ENCODE measurements around the gene GP1BB. TPM values are rescaled to one million over a fixed set of nuclear protein-coding genes. Genes with fewer than 3 reads are reported as not detected.

GP1BB gene
- total and polyA plus RNA-seq, 2 of the 4 experiments (the other 2 are of a cell fraction): 0.18 to 1.5 TPM

DNA sequence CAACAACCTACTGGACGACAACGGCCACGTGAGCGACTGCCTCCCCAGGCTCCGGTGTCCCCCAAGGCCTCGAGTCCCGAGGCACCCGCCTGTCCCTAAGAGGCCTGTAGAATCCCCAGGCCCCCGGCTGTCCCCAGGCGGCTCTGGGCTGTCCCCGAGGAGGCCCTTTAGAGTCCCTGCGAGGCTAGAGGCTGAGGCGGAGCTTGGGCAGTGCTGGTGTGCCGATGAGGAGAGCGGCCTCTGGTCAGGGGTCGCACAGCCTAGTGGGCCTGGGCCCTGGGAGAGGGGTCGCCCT, 40.9 kb downstream of the GP1BB start (continued):
- no peak for TF ChIP-seq CHD1 (IDR thresholded peaks at IDR 0.05; ENCODE audit: low read depth, low read length)
- no peak for TF ChIP-seq NFE2L2 (IDR thresholded peaks at IDR 0.05; ENCODE audit: low read depth, low read length)
- no peak for TF ChIP-seq MAFK (IDR thresholded peaks at IDR 0.05; ENCODE audit: low read depth, low read length)
- no peak for TF ChIP-seq FOS (IDR thresholded peaks at IDR 0.05; ENCODE audit: low read depth, low read length)
- TF ChIP-seq RAD21 (IDR thresholded peaks at IDR 0.05; ENCODE audit: low read length): no peak
- no peak for TF ChIP-seq SMC3 (IDR thresholded peaks at IDR 0.05; ENCODE audit: low read depth, low read length)

DNA sequence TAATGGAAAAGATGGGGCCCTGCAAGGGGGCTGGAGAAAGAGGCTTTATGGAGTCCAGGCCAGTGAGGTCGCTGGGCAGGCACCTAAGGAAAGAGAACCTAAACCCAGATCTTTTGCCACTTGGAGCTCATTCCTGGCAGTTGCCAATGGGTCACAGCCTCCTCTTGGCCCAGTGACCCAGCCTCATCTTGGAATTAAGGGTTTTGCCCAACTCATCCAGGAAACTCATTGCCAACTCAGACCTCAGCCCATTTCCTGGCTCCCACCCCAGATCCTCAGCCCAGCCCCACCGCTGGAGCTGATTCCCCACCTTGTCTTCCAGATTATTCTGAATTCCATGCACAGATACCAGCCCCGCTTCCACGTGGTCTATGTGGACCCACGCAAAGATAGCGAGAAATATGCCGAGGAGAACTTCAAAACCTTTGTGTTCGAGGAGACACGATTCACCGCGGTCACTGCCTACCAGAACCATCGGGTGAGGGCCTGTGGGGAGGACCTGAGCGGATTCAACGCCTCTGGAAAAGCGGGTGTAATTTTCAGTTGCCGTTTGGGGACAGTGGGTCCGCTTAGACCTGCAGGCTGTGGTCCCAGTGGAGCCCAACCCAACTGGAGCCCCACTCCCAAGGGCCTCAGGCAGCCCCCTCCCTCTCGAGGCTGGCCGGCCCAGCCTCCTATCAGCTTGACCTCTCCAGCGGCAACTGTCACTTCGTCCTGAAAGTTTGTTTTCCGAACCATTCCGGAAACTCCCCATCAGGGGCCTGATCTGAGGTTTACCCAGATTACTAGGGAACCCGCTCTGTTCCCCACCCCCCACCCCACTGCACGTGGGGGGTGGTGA, 41.5 kb downstream of the GP1BB start:
- H4K5ac ChIP-seq (ENCODE audit: low read depth, low read length): no peak overlapping the region
- H3K4ac ChIP-seq (ENCODE audit: low read depth, low read length): no peak overlapping the region
- H2BK5ac ChIP-seq (ENCODE audit: low read depth, low read length, poor library complexity, severe bottlenecking): no peak overlapping the region
- H3K4me2 ChIP-seq (ENCODE audit: low read depth, low read length): no peak overlapping the region
- no peak overlapping the region for H4K91ac ChIP-seq (ENCODE audit: insufficient read depth, low read depth, low read length)
- 0 out of 2 replicates have a peak, but pooled peaks cover 2% of the 10 kb centered on the region for H3K4me1 ChIP-seq (ENCODE audit: control insufficient read depth, insufficient read depth, low read length)
- dilution Hi-C loops (cut with HindIII; ENCODE audit: low sequenced_read_pairs, unreplicated experiment) (no loop called here), intact Hi-C loops (cut with micrococcal nuclease) (no loop called here), in situ Hi-C loops (cut with MboI; ENCODE audit: low sequenced_read_pairs) (no loop called here)
- no peak overlapping the region for H3K56ac ChIP-seq (ENCODE audit: extremely low read depth, insufficient read depth, low read length)
- no peak overlapping the region for H2BK120ac ChIP-seq (ENCODE audit: low read depth, low read length)
- ATAC-seq (ENCODE audit: low read depth) (no peak), DNase-seq (no peak)
- H2AK9ac ChIP-seq (replicated peaks; ENCODE audit: low read depth, low read length, poor library complexity): peak overlapping the region; percentile 50
- H2AFZ ChIP-seq (replicated peaks; ENCODE audit: low read length, poor library complexity): no peak overlapping the region
- no peak overlapping the region for H3K27ac ChIP-seq (ENCODE audit: insufficient read depth, low read length)
- H3K4me3 ChIP-seq (ENCODE audit: insufficient read depth, low read depth, low read length): no peak overlapping the region
- H3K23ac ChIP-seq (ENCODE audit: low read depth, low read length): no peak overlapping the region
- no peak overlapping the region for H3K14ac ChIP-seq (replicated peaks; ENCODE audit: low read depth, low read length)
- no peak overlapping the region for H2BK20ac ChIP-seq (ENCODE audit: low read depth, low read length)
- peaks cover 4% of the 10 kb centered on the region; the same call in 1 of the 2 replicates for H3K9me3 ChIP-seq (ENCODE audit: control insufficient read depth, insufficient read depth, low read length)
- no peaks in the 10 kb centered on the region for H3K36me3 ChIP-seq (ENCODE audit: control insufficient read depth, insufficient read depth, low read length)
- no peak overlapping the region for H2BK15ac ChIP-seq (ENCODE audit: low read depth, low read length)
- H3K9me1 ChIP-seq (ENCODE audit: insufficient read depth, low read length): no peaks in the 10 kb centered on the region
- H3K9ac ChIP-seq (ENCODE audit: low read depth, low read length): no peak overlapping the region
- ChIA-PET POLR2A (ENCODE audit: unreplicated experiment) (no interaction called here), CTCF (no interaction called here)
- H3K79me1 ChIP-seq (ENCODE audit: low read depth in 1 of 2, low read length in 2 of 2): no peaks in the 10 kb centered on the region
- peaks cover 93% of the 10 kb centered on the region for H3K27me3 ChIP-seq (ENCODE audit: control insufficient read depth, insufficient read depth, low read length)
- H4K8ac ChIP-seq (ENCODE audit: low read depth in 2 of 2, low read length in 2 of 2): no peak overlapping the region
- BruUV-seq (replicated peaks): no TSS peak
- H4K20me1 ChIP-seq (ENCODE audit: insufficient read depth, low read length): no peaks in the 10 kb centered on the region
- H3K18ac ChIP-seq (ENCODE audit: low read depth, low read length): no peak overlapping the region
- WGBS, 2 experiments (ENCODE audit: extremely low coverage in 2 of 2, insufficient read length in 1 of 2): 59% methylated on average over 15 of the region's 25 CpGs; no CpG with 5 or more reads in 1 of the 2 experiments
- H2AK5ac ChIP-seq (ENCODE audit: low read depth, low read length): no peak overlapping the region
- TF ChIP-seq NFE2L2 (IDR thresholded peaks at IDR 0.05; ENCODE audit: low read depth, low read length): no peak
- no peak for TF ChIP-seq BHLHE40 (IDR thresholded peaks at IDR 0.05; ENCODE audit: low read depth, low read length)
- TF ChIP-seq CHD1 (IDR thresholded peaks at IDR 0.05; ENCODE audit: low read depth, low read length): no peak
- TF ChIP-seq, protein P1, sequence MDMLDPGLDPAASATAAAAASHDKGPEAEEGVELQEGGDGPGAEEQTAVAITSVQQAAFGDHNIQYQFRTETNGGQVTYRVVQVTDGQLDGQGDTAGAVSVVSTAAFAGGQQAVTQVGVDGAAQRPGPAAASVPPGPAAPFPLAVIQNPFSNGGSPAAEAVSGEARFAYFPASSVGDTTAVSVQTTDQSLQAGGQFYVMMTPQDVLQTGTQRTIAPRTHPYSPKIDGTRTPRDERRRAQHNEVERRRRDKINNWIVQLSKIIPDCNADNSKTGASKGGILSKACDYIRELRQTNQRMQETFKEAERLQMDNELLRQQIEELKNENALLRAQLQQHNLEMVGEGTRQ (IDR thresholded peaks at IDR 0.05; ENCODE audit: low read depth, low read length): no peak
- TF ChIP-seq FOS (IDR thresholded peaks at IDR 0.05; ENCODE audit: low read depth, low read length): no peak
- no peak for TF ChIP-seq MAZ (IDR thresholded peaks at IDR 0.05; ENCODE audit: borderline replicate concordance, low read depth, low read length)
- TF ChIP-seq, protein P2, sequence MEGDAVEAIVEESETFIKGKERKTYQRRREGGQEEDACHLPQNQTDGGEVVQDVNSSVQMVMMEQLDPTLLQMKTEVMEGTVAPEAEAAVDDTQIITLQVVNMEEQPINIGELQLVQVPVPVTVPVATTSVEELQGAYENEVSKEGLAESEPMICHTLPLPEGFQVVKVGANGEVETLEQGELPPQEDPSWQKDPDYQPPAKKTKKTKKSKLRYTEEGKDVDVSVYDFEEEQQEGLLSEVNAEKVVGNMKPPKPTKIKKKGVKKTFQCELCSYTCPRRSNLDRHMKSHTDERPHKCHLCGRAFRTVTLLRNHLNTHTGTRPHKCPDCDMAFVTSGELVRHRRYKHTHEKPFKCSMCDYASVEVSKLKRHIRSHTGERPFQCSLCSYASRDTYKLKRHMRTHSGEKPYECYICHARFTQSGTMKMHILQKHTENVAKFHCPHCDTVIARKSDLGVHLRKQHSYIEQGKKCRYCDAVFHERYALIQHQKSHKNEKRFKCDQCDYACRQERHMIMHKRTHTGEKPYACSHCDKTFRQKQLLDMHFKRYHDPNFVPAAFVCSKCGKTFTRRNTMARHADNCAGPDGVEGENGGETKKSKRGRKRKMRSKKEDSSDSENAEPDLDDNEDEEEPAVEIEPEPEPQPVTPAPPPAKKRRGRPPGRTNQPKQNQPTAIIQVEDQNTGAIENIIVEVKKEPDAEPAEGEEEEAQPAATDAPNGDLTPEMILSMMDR (conservative IDR thresholded peaks at IDR 0.05; ENCODE audit: low read depth, low read length): no peak
- no peak for TF ChIP-seq RAD21 (IDR thresholded peaks at IDR 0.05; ENCODE audit: low read length)
- no peak for TF ChIP-seq RFX5 (IDR thresholded peaks at IDR 0.05; ENCODE audit: low read depth, low read length)
- TF ChIP-seq POLR2A (IDR thresholded peaks at IDR 0.05; ENCODE audit: low read depth, low read length): no peak
- no peak for TF ChIP-seq MXI1 (IDR thresholded peaks at IDR 0.05; ENCODE audit: borderline replicate concordance, low read depth, low read length)
- no peak for TF ChIP-seq SMC3 (IDR thresholded peaks at IDR 0.05; ENCODE audit: low read depth, low read length)
- no peak for TF ChIP-seq MAFK (IDR thresholded peaks at IDR 0.05; ENCODE audit: low read depth, low read length)
- TF ChIP-seq RCOR1 (IDR thresholded peaks at IDR 0.05; ENCODE audit: insufficient replicate concordance, low read length): no peak

All from IMR-90 (cell line).